GM23338 (cell line): ENCODE measurements around the gene TNNT2. TPM values are rescaled to one million over a fixed set of nuclear protein-coding genes. Genes with fewer than 3 reads are reported as not detected.

Source experiments
- ATAC-seq: fragments of 200-7000 bp; cut with Tn5 transposase; 3 replicates; pipeline ENCODE4 v1.9.1; 2020
- DNase-seq: peaks from one replicate; pipeline ENCODE4 v3.0.0-alpha.2; 2015; ENCODE audit warnings: low spot score
- H2AFZ ChIP-seq: fragments of 200-600 bp; sonication (generic); 2 replicates; pipeline ENCODE4 v1.8.0; 2016; ENCODE audit warnings: antibody characterized with exemption, mild to moderate bottlenecking, moderate library complexity
- H3F3A ChIP-seq: fragments of 200-600 bp; sonication (generic); replicated peaks from 2 replicates; pipeline ENCODE4 v1.8.0; 2017; ENCODE audit warnings: antibody characterized with exemption, mixed run types, low read depth
- H3K27ac ChIP-seq: fragments of 200-600 bp; sonication (generic); 2 replicates; pipeline ENCODE4 v1.6.1; 2016; ENCODE audit warnings: low read depth
- H3K27me3 ChIP-seq: fragments of 200-600 bp; sonication (generic); 2 replicates; pipeline ENCODE4 v1.8.0; 2016; ENCODE audit warnings: mild to moderate bottlenecking, mixed run types, moderate library complexity; ENCODE audit not compliant: insufficient read depth
- H3K36me3 ChIP-seq: fragments of 200-600 bp; sonication (generic); 2 replicates; pipeline ENCODE4 v1.8.0; 2016; ENCODE audit warnings: mild to moderate bottlenecking; ENCODE audit not compliant: insufficient read depth
- H3K4me1 ChIP-seq: fragments of 200-600 bp; sonication (generic); 2 replicates; pipeline ENCODE4 v1.8.0; 2016; ENCODE audit warnings: mild to moderate bottlenecking, moderate library complexity; ENCODE audit not compliant: insufficient read depth
- H3K4me2 ChIP-seq: fragments of 200-600 bp; sonication (generic); 2 replicates; pipeline ENCODE4 v1.7.1; 2017; ENCODE audit warnings: mixed run types
- H3K4me3 ChIP-seq: fragments of 200-600 bp; sonication (generic); 2 replicates; pipeline ENCODE4 v1.6.1; 2016; ENCODE audit warnings: mixed run types
- H3K79me2 ChIP-seq: fragments of 200-600 bp; sonication (generic); replicated peaks from 2 replicates; pipeline ENCODE4 v1.8.0; 2017; ENCODE audit warnings: mild to moderate bottlenecking; ENCODE audit not compliant: insufficient read depth
- H3K9me2 ChIP-seq: fragments of 200-600 bp; sonication (generic); 2 replicates; pipeline ENCODE4 v1.8.0; 2017; ENCODE audit not compliant: insufficient read depth
- H4K20me1 ChIP-seq: fragments of 200-600 bp; sonication (generic); replicated peaks from 2 replicates; pipeline ENCODE4 v1.8.0; 2017; ENCODE audit warnings: mild to moderate bottlenecking; ENCODE audit not compliant: insufficient read depth
- H3K27ac Mint-ChIP-seq: 2 replicates; pipeline ENCODE4 v1.8.0; 2020; ENCODE audit warnings: inconsistent platforms, mild to moderate bottlenecking, moderate library complexity, mixed read lengths
- H3K27me3 Mint-ChIP-seq: 3 replicates; pipeline ENCODE4 v1.8.0; 2022; ENCODE audit warnings: low read depth, mild to moderate bottlenecking, moderate library complexity, mixed read lengths, inconsistent platforms; ENCODE audit not compliant: insufficient read depth, poor library complexity
- H3K36me3 Mint-ChIP-seq: 3 replicates; pipeline ENCODE4 v1.8.0; 2021; ENCODE audit warnings: low read depth, mild to moderate bottlenecking, inconsistent platforms, moderate library complexity, mixed read lengths
- H3K4me1 Mint-ChIP-seq: 3 replicates; pipeline ENCODE4 v1.8.0; 2020; ENCODE audit warnings: mild to moderate bottlenecking, inconsistent platforms, mixed read lengths
- H3K4me3 Mint-ChIP-seq: 3 replicates; pipeline ENCODE4 v1.8.0; 2021; ENCODE audit warnings: moderate library complexity, mild to moderate bottlenecking, inconsistent platforms, mixed read lengths
- H3K9me3 Mint-ChIP-seq: 3 replicates; pipeline ENCODE4 v1.8.0; 2020; ENCODE audit warnings: moderate library complexity, mild to moderate bottlenecking, inconsistent platforms, mixed read lengths
- CREB1 ChIP-seq: fragments of 250-450 bp; sonication (Bioruptor Pico); IDR thresholded peaks from 2 replicates; pipeline ENCODE4 v1.5.0; 2020; ENCODE audit warnings: low read depth, mild to moderate bottlenecking, moderate library complexity
- EZH2 ChIP-seq: fragments of 200-600 bp; sonication (generic); IDR thresholded peaks from one replicate; pipeline ENCODE4 v1.8.0; 2017; ENCODE audit warnings: antibody characterized with exemption, mild to moderate bottlenecking, low read depth; ENCODE audit not compliant: unreplicated experiment
- EZH2phosphoT487 ChIP-seq: fragments of 200-600 bp; sonication (generic); IDR thresholded peaks from one replicate; pipeline ENCODE4 v1.8.1; 2018; ENCODE audit warnings: antibody characterized with exemption; ENCODE audit not compliant: unreplicated experiment
- JUNB ChIP-seq: IDR thresholded peaks from one replicate; pipeline ENCODE4 v1.6.1; 2016; ENCODE audit warnings: antibody characterized with exemption; ENCODE audit not compliant: unreplicated experiment
- NANOG ChIP-seq: IDR thresholded peaks from 2 replicates; pipeline ENCODE4 v1.6.1; 2016; ENCODE audit warnings: antibody characterized with exemption, borderline replicate concordance
- POLR2AphosphoS5 ChIP-seq: IDR thresholded peaks from 2 replicates; pipeline ENCODE4 v1.6.1; 2016; ENCODE audit warnings: antibody characterized with exemption, low read depth
- STAT1 ChIP-seq: IDR thresholded peaks from one replicate; pipeline ENCODE4 v1.6.1; 2016; ENCODE audit warnings: antibody characterized with exemption; ENCODE audit not compliant: unreplicated experiment
- ZNF114 ChIP-seq: fragments of 250-450 bp; sonication (Bioruptor Pico); IDR thresholded peaks from 2 replicates; pipeline ENCODE4 v1.5.0; 2020; ENCODE audit warnings: mild to moderate bottlenecking, moderate library complexity
- ZNF331 ChIP-seq: fragments of 250-450 bp; sonication (Bioruptor Pico); IDR thresholded peaks from 2 replicates; pipeline ENCODE4 v1.5.0; 2020; ENCODE audit warnings: low read depth, mild to moderate bottlenecking, moderate library complexity
- polyA plus RNA-seq: library from polyadenylated mRNA; unstranded; fragments of >200 nt; fragmentation: Nextera tagmentation; extraction: Ambion mirVana; gene quantifications from 2 replicates; pipeline ENCODE4 v1.2.1, GENCODE V29; 2016
- total RNA-seq: library from RNA; depleted of rRNA; stranded (reverse); fragments of >200 nt; shearing (Covaris generic); gene quantifications from 2 replicates; pipeline ENCODE4 v1.2.3, GENCODE V29; 2014
- TF ChIP-seq, protein P1 (sequence below), 2 experiments: fragments of 200-600 bp in 1 of 2; sonication (generic) in 1 of 2; conservative IDR thresholded peaks; 2 replicates each; pipeline versions ENCODE4 v1.5.1 to v1.6.1; 2016 to 2017; ENCODE audit warnings: antibody characterized with exemption in 2 of 2, low read depth in 2 of 2, mild to moderate bottlenecking in 2 of 2, moderate library complexity in 1 of 2
- TF ChIP-seq, protein P2 (sequence below): fragments of 250-450 bp; sonication (Bioruptor Pico); IDR thresholded peaks from 2 replicates; pipeline ENCODE4 v1.5.0; 2020; ENCODE audit warnings: mild to moderate bottlenecking, moderate library complexity
- TF ChIP-seq, protein P3 (sequence below): IDR thresholded peaks from 2 replicates; pipeline ENCODE4 v1.6.1; 2016; ENCODE audit warnings: antibody characterized with exemption
- TF ChIP-seq, protein P4 (sequence below): IDR thresholded peaks from one replicate; pipeline ENCODE4 v1.6.1; 2018; ENCODE audit warnings: antibody characterized with exemption; ENCODE audit not compliant: unreplicated experiment

TNNT2 gene
- total and polyA plus RNA-seq, 2 experiments from 2014 or later, result 7.5 to 19.1 TPM

DNA sequence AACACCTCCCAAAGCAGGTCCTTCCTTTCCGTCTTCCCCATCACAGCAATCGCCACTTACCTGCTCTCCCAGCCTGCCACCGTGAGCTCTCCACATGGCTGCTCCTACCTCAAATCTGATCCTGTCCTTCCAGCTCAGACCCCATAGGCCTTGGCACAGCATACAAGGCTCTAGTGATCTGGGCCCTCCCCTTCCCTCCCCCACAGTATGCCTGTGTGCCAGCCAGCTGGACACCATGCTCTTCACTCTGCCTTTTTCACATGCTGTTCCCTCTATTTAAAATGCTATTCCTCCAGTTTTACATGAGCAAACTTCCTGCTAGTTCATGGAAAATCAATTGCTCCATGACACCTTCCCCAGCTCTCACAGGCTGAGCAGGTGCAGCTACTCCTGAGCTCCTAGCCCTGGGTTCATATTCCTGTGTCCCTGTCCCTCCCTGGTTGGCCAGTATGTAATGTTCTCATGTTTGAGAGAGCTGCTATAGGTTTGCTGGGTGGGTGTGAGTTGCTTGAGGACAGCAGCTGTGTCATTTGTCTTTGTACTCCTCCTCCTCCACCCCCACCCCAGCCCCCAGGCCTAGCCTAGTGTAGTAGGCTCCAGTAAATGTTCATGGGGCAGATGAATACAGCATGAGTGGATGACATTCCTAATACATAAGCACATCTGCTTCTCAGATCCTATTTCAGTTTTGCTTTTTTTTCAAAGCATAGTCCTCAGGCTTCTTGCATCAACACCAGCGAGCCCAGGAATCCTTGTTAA, 6.3 kb upstream of the TNNT2 start:
- H3K36me3 ChIP-seq, result no peaks in the 10 kb centered on the region
- H3K79me2 ChIP-seq, result no peaks in the 10 kb centered on the region
- no peak overlapping the region for H3K27ac ChIP-seq
- H3K4me1 ChIP-seq, result no peaks in the 10 kb centered on the region; the same call in 1 of the 2 replicates
- H3K4me2 ChIP-seq, result no peak overlapping the region
- Mint-ChIP-seq H3K4me3 (no peak overlapping the region), H3K27me3 (peaks cover 13% of the 10 kb centered on the region), H3K36me3 (peaks cover 10% of the 10 kb centered on the region), H3K27ac (no peak overlapping the region), H3K4me1 (peaks cover 9% of the 10 kb centered on the region), H3K9me3 (no peaks in the 10 kb centered on the region)
- no peaks in the 10 kb centered on the region for H3K27me3 ChIP-seq
- no peaks in the 10 kb centered on the region for H3F3A ChIP-seq
- no peaks in the 10 kb centered on the region for H4K20me1 ChIP-seq
- no peak overlapping the region for H3K4me3 ChIP-seq
- H3K9me2 ChIP-seq, result no peaks in the 10 kb centered on the region
- no peak for DNase-seq
- no peak for ATAC-seq
- TF ChIP-seq NANOG (no peak), POLR2AphosphoS5 (no peak), JUNB (no peak), EZH2phosphoT487 (no peak), CREB1 (CRISPR knock-in tag) (no peak), STAT1 (no peak), ZNF114 (no peak), EZH2 (no peak), ZNF331 (no peak)
- TF ChIP-seq, protein P1, sequence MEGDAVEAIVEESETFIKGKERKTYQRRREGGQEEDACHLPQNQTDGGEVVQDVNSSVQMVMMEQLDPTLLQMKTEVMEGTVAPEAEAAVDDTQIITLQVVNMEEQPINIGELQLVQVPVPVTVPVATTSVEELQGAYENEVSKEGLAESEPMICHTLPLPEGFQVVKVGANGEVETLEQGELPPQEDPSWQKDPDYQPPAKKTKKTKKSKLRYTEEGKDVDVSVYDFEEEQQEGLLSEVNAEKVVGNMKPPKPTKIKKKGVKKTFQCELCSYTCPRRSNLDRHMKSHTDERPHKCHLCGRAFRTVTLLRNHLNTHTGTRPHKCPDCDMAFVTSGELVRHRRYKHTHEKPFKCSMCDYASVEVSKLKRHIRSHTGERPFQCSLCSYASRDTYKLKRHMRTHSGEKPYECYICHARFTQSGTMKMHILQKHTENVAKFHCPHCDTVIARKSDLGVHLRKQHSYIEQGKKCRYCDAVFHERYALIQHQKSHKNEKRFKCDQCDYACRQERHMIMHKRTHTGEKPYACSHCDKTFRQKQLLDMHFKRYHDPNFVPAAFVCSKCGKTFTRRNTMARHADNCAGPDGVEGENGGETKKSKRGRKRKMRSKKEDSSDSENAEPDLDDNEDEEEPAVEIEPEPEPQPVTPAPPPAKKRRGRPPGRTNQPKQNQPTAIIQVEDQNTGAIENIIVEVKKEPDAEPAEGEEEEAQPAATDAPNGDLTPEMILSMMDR (conservative IDR thresholded peaks at IDR 0.05; ENCODE audit: low read depth in 2 of 2), result no peak
- TF ChIP-seq, protein P2, sequence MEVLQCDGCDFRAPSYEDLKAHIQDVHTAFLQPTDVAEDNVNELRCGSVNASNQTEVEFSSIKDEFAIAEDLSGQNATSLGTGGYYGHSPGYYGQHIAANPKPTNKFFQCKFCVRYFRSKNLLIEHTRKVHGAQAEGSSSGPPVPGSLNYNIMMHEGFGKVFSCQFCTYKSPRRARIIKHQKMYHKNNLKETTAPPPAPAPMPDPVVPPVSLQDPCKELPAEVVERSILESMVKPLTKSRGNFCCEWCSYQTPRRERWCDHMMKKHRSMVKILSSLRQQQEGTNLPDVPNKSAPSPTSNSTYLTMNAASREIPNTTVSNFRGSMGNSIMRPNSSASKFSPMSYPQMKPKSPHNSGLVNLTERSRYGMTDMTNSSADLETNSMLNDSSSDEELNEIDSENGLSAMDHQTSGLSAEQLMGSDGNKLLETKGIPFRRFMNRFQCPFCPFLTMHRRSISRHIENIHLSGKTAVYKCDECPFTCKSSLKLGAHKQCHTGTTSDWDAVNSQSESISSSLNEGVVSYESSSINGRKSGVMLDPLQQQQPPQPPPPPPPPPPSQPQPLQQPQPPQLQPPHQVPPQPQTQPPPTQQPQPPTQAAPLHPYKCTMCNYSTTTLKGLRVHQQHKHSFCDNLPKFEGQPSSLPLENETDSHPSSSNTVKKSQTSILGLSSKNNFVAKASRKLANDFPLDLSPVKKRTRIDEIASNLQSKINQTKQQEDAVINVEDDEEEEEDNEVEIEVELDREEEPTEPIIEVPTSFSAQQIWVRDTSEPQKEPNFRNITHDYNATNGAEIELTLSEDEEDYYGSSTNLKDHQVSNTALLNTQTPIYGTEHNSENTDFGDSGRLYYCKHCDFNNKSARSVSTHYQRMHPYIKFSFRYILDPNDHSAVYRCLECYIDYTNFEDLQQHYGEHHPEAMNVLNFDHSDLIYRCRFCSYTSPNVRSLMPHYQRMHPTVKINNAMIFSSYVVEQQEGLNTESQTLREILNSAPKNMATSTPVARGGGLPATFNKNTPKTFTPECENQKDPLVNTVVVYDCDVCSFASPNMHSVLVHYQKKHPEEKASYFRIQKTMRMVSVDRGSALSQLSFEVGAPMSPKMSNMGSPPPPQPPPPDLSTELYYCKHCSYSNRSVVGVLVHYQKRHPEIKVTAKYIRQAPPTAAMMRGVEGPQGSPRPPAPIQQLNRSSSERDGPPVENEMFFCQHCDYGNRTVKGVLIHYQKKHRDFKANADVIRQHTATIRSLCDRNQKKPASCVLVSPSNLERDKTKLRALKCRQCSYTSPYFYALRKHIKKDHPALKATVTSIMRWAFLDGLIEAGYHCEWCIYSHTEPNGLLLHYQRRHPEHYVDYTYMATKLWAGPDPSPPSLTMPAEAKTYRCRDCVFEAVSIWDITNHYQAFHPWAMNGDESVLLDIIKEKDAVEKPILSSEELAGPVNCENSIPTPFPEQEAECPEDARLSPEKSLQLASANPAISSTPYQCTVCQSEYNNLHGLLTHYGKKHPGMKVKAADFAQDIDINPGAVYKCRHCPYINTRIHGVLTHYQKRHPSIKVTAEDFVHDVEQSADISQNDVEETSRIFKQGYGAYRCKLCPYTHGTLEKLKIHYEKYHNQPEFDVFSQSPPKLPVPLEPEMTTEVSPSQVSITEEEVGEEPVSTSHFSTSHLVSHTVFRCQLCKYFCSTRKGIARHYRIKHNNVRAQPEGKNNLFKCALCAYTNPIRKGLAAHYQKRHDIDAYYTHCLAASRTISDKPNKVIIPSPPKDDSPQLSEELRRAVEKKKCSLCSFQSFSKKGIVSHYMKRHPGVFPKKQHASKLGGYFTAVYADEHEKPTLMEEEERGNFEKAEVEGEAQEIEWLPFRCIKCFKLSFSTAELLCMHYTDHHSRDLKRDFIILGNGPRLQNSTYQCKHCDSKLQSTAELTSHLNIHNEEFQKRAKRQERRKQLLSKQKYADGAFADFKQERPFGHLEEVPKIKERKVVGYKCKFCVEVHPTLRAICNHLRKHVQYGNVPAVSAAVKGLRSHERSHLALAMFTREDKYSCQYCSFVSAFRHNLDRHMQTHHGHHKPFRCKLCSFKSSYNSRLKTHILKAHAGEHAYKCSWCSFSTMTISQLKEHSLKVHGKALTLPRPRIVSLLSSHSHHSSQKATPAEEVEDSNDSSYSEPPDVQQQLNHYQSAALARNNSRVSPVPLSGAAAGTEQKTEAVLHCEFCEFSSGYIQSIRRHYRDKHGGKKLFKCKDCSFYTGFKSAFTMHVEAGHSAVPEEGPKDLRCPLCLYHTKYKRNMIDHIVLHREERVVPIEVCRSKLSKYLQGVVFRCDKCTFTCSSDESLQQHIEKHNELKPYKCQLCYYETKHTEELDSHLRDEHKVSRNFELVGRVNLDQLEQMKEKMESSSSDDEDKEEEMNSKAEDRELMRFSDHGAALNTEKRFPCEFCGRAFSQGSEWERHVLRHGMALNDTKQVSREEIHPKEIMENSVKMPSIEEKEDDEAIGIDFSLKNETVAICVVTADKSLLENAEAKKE (CRISPR knock-in tag), result no peak
- TF ChIP-seq, protein P3, sequence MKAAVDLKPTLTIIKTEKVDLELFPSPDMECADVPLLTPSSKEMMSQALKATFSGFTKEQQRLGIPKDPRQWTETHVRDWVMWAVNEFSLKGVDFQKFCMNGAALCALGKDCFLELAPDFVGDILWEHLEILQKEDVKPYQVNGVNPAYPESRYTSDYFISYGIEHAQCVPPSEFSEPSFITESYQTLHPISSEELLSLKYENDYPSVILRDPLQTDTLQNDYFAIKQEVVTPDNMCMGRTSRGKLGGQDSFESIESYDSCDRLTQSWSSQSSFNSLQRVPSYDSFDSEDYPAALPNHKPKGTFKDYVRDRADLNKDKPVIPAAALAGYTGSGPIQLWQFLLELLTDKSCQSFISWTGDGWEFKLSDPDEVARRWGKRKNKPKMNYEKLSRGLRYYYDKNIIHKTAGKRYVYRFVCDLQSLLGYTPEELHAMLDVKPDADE, result no peak
- TF ChIP-seq, protein P4, sequence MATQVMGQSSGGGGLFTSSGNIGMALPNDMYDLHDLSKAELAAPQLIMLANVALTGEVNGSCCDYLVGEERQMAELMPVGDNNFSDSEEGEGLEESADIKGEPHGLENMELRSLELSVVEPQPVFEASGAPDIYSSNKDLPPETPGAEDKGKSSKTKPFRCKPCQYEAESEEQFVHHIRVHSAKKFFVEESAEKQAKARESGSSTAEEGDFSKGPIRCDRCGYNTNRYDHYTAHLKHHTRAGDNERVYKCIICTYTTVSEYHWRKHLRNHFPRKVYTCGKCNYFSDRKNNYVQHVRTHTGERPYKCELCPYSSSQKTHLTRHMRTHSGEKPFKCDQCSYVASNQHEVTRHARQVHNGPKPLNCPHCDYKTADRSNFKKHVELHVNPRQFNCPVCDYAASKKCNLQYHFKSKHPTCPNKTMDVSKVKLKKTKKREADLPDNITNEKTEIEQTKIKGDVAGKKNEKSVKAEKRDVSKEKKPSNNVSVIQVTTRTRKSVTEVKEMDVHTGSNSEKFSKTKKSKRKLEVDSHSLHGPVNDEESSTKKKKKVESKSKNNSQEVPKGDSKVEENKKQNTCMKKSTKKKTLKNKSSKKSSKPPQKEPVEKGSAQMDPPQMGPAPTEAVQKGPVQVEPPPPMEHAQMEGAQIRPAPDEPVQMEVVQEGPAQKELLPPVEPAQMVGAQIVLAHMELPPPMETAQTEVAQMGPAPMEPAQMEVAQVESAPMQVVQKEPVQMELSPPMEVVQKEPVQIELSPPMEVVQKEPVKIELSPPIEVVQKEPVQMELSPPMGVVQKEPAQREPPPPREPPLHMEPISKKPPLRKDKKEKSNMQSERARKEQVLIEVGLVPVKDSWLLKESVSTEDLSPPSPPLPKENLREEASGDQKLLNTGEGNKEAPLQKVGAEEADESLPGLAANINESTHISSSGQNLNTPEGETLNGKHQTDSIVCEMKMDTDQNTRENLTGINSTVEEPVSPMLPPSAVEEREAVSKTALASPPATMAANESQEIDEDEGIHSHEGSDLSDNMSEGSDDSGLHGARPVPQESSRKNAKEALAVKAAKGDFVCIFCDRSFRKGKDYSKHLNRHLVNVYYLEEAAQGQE, result no peak
- no peak overlapping the region for H2AFZ ChIP-seq
